K562 (cell line): ENCODE data around the gene CHCHD10. TPM values are rescaled to one million over a fixed set of nuclear protein-coding genes. Genes with fewer than 3 reads are reported as not detected.

ENCODE experiments used
- ETV1 ChIP-seq: fragments of 450-650 bp; conservative IDR thresholded peaks from 2 replicates; pipeline ENCODE4 v1.6.1; 2016; ENCODE audit warnings: missing genetic modification characterization, control low read depth, low read depth, missing compliant biosample characterization
- FOXA3 ChIP-seq, 2 experiments: fragments of 450-650 bp in 1 of 2; sonication (generic) in 1 of 2; formaldehyde crosslinking; IDR thresholded peaks in 1 of 2; conservative IDR thresholded peaks in 1 of 2; 2 replicates each; pipeline versions ENCODE4 v1.4.0 to v1.8.0; 2020 to 2022; ENCODE audit warnings: mild to moderate bottlenecking in 2 of 2, missing genetic modification reagents in 1 of 2
- FOXK1 ChIP-seq: sonication (generic); formaldehyde crosslinking; IDR thresholded peaks from 2 replicates; pipeline ENCODE4 v1.8.0; 2022; ENCODE audit warnings: missing genetic modification reagents, mild to moderate bottlenecking, borderline replicate concordance
- IRF9 ChIP-seq: fragments of 450-650 bp; IDR thresholded peaks from 2 replicates; pipeline ENCODE4 v1.6.1; 2016; ENCODE audit warnings: missing biosample characterization, missing genetic modification characterization
- LCOR ChIP-seq: sonication (generic); formaldehyde crosslinking; IDR thresholded peaks from 2 replicates; pipeline ENCODE4 v1.8.0; 2022; ENCODE audit warnings: mild to moderate bottlenecking, missing genetic modification reagents
- MTA2 ChIP-seq: fragments of 450-650 bp; IDR thresholded peaks from 2 replicates; pipeline ENCODE4 v1.6.1; 2016; ENCODE audit warnings: low read depth
- POLR3A ChIP-seq: IDR thresholded peaks from 2 replicates; pipeline ENCODE4 v1.6.1; 2011; ENCODE audit warnings: borderline replicate concordance, mild to moderate bottlenecking, moderate library complexity; ENCODE audit not compliant: insufficient read length, insufficient read depth; ENCODE audit errors: extremely low read depth
- SAP30 ChIP-seq: fragments of 200-600 bp; sonication (generic); IDR thresholded peaks from 2 replicates; pipeline ENCODE4 v1.6.1; 2012; ENCODE audit warnings: borderline replicate concordance, low read depth, mild to moderate bottlenecking, moderate library complexity, low read length, control low read depth, inconsistent platforms; ENCODE audit not compliant: insufficient read depth, poor library complexity, severe bottlenecking
- SETDB1 ChIP-seq: IDR thresholded peaks from one replicate; pipeline ENCODE4 v1.6.1; 2012; ENCODE audit warnings: low read length, control low read depth, inconsistent platforms
- SMARCB1 ChIP-seq: IDR thresholded peaks from 2 replicates; pipeline ENCODE4 v1.6.1; 2011; ENCODE audit warnings: improper control_type of control experiment, low read depth; ENCODE audit not compliant: insufficient read length
- SP2 ChIP-seq: IDR thresholded peaks from 2 replicates; pipeline ENCODE4 v1.6.1; 2011; ENCODE audit warnings: mild to moderate bottlenecking, low read depth, low read length, moderate library complexity; ENCODE audit not compliant: poor library complexity, severe bottlenecking; ENCODE audit errors: extremely low read depth
- STAT5A ChIP-seq: IDR thresholded peaks from 2 replicates; pipeline ENCODE4 v1.6.1; 2012; ENCODE audit warnings: low read length, inconsistent platforms, borderline replicate concordance
- SUPT5H ChIP-seq: fragments of 450-650 bp; IDR thresholded peaks from 2 replicates; pipeline ENCODE4 v1.6.1; 2016
- ZC3H8 ChIP-seq: fragments of 450-650 bp; IDR thresholded peaks from 2 replicates; pipeline ENCODE4 v1.6.1; 2017
- ZNF197 ChIP-seq: fragments of 200-800 bp; sonication (Bioruptor generic); IDR thresholded peaks from 2 replicates; pipeline ENCODE4 v1.6.1; 2016; ENCODE audit warnings: low read depth, missing genetic modification characterization, missing compliant biosample characterization
- ZNF76 ChIP-seq: fragments of 250-450 bp; sonication (Bioruptor Pico); IDR thresholded peaks from 2 replicates; pipeline ENCODE4 v1.4.0; 2020; ENCODE audit warnings: mild to moderate bottlenecking, moderate library complexity, borderline replicate concordance
- polyA plus RNA-seq, 8 experiments: library from polyadenylated mRNA; depleted of rRNA in 4 of 8; stranded (reverse) in 5 of 8; unstranded in 3 of 8; fragments of >200 nt; fragmentation: Nextera tagmentation in 2 of 8; fragmentation: Illumina TruSeq in 1 of 8; extraction: Ambion mirVana in 2 of 8; extraction: Trizol in 1 of 8; gene quantifications; 2 replicates each; pipeline versions ENCODE4 v1.2.1 to v1.2.3, GENCODE V29; 2011 to 2014; ENCODE audit warnings: inconsistent platforms in 1 of 8, missing spikeins in 1 of 8
- total RNA-seq, 7 experiments: library from RNA; depleted of rRNA in 6 of 7; stranded (reverse); fragments of >200 nt in 6 of 7; fragmentation: Illumina TruSeq in 2 of 7; extraction: Trizol in 2 of 7; gene quantifications; 2 replicates each; pipeline versions ENCODE4 v1.2.1 to v1.2.3, GENCODE V29; 2011 to 2021; ENCODE audit warnings: low replicate concordance in 1 of 7
- TF ChIP-seq, protein P1 (sequence below): sonication (generic); formaldehyde crosslinking; IDR thresholded peaks from 2 replicates; pipeline ENCODE4 v1.8.0; 2023; ENCODE audit warnings: mild to moderate bottlenecking, missing genetic modification reagents
- TF ChIP-seq, protein P2 (sequence below): sonication (generic); formaldehyde crosslinking; IDR thresholded peaks from 2 replicates; pipeline ENCODE4 v1.5.0; 2020; ENCODE audit warnings: missing genetic modification reagents
- TF ChIP-seq, protein P3 (sequence below): sonication (generic); formaldehyde crosslinking; IDR thresholded peaks from 2 replicates; pipeline ENCODE4 v1.8.1; 2023; ENCODE audit warnings: mild to moderate bottlenecking, missing genetic modification reagents

The CHCHD10 gene
- total and polyA plus RNA-seq, 9 of the 15 experiments (the other 6 are each of a cell fraction or from before 2014, with no cell fraction given), result 15.2 to 292 (median 102) TPM

- TF ChIP-seq, protein P1, sequence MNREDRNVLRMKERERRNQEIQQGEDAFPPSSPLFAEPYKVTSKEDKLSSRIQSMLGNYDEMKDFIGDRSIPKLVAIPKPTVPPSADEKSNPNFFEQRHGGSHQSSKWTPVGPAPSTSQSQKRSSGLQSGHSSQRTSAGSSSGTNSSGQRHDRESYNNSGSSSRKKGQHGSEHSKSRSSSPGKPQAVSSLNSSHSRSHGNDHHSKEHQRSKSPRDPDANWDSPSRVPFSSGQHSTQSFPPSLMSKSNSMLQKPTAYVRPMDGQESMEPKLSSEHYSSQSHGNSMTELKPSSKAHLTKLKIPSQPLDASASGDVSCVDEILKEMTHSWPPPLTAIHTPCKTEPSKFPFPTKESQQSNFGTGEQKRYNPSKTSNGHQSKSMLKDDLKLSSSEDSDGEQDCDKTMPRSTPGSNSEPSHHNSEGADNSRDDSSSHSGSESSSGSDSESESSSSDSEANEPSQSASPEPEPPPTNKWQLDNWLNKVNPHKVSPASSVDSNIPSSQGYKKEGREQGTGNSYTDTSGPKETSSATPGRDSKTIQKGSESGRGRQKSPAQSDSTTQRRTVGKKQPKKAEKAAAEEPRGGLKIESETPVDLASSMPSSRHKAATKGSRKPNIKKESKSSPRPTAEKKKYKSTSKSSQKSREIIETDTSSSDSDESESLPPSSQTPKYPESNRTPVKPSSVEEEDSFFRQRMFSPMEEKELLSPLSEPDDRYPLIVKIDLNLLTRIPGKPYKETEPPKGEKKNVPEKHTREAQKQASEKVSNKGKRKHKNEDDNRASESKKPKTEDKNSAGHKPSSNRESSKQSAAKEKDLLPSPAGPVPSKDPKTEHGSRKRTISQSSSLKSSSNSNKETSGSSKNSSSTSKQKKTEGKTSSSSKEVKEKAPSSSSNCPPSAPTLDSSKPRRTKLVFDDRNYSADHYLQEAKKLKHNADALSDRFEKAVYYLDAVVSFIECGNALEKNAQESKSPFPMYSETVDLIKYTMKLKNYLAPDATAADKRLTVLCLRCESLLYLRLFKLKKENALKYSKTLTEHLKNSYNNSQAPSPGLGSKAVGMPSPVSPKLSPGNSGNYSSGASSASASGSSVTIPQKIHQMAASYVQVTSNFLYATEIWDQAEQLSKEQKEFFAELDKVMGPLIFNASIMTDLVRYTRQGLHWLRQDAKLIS (CRISPR knock-in tag), result no peak
- TF ChIP-seq POLR3A (no peak), FOXK1 (CRISPR knock-in tag) (no peak), ZC3H8 (no peak), STAT5A (no peak), FOXA3 (CRISPR knock-in tag; conservative IDR thresholded peaks at IDR 0.05 in 1 of 2, IDR thresholded peaks at IDR 0.05 in 1 of 2) (no peak), ETV1 (tag) (0 out of 2 replicates have a peak, but pooled peaks have one; percentile 9), ZNF197 (CRISPR knock-in tag) (no peak), SETDB1 (no peak), SUPT5H (peak; percentile 73), SAP30 (no peak), MTA2 (no peak), LCOR (CRISPR knock-in tag) (no peak), SP2 (no peak), IRF9 (tag) (no peak), ZNF76 (no peak), SMARCB1 (no peak)
- TF ChIP-seq, protein P2, sequence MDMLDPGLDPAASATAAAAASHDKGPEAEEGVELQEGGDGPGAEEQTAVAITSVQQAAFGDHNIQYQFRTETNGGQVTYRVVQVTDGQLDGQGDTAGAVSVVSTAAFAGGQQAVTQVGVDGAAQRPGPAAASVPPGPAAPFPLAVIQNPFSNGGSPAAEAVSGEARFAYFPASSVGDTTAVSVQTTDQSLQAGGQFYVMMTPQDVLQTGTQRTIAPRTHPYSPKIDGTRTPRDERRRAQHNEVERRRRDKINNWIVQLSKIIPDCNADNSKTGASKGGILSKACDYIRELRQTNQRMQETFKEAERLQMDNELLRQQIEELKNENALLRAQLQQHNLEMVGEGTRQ, result peak; percentile 94
- TF ChIP-seq, protein P3, sequence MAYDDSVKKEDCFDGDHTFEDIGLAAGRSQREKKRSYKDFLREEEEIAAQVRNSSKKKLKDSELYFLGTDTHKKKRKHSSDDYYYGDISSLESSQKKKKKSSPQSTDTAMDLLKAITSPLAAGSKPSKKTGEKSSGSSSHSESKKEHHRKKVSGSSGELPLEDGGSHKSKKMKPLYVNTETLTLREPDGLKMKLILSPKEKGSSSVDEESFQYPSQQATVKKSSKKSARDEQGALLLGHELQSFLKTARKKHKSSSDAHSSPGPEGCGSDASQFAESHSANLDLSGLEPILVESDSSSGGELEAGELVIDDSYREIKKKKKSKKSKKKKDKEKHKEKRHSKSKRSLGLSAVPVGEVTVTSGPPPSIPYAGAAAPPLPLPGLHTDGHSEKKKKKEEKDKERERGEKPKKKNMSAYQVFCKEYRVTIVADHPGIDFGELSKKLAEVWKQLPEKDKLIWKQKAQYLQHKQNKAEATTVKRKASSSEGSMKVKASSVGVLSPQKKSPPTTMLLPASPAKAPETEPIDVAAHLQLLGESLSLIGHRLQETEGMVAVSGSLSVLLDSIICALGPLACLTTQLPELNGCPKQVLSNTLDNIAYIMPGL, result no peak
These were observed 50.7 kb downstream of the CHCHD10 start (continued) for GRCh38 chr22:23716811-23717801.
